HG02678 (cell line): ENCODE results near the gene ZNF345.

Experiments used
- ATAC-seq: cut with Tn5 transposase; IDR thresholded peaks from one replicate; pipeline ENCODE4 v1.9.1; 2021; ENCODE audit warnings: mild to moderate bottlenecking, moderate library complexity; ENCODE audit not compliant: unreplicated experiment

The ZNF345 gene

GRCh38 chr19:36916991-36917390, 66.3 kb downstream of the ZNF345 start:
- no peak for ATAC-seq

GRCh38 chr19:36918090-36918489, 67.4 kb downstream of the ZNF345 start:
- ATAC-seq = no peak
